ENCODE results near the gene ZDHHC7.

The ZDHHC7 gene

GRCh38 chr16:84964386-84965128, 46.8 kb downstream of the ZDHHC7 start:
- no peak for DNase-seq (ENCODE audit: low read depth)

GRCh38 chr16:84963066-84963465, 48.3 kb downstream of the ZDHHC7 start:
- no peak for DNase-seq (ENCODE audit: low read depth)

DNA sequence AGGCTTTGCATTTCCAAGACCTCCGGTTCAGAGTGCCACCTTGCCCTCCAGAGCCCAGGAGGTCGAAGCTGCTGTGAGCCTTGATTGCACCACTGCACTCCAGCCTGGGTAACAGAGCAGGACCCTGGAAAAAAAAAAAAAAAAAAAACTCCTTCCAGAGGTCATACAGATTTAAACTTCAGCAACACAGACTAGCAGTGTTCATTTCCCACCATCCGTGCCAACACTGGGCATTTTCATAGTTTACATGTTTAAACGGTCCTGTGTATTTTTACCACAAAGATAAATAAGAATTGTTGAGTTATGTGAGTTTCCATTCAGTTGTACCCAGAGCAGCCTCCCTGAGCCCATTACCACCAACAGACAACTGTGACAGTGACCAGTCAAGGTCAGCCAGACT, 50.4 kb downstream of the ZDHHC7 start:
- DNase-seq (ENCODE audit: low read depth) = no peak

DNA sequence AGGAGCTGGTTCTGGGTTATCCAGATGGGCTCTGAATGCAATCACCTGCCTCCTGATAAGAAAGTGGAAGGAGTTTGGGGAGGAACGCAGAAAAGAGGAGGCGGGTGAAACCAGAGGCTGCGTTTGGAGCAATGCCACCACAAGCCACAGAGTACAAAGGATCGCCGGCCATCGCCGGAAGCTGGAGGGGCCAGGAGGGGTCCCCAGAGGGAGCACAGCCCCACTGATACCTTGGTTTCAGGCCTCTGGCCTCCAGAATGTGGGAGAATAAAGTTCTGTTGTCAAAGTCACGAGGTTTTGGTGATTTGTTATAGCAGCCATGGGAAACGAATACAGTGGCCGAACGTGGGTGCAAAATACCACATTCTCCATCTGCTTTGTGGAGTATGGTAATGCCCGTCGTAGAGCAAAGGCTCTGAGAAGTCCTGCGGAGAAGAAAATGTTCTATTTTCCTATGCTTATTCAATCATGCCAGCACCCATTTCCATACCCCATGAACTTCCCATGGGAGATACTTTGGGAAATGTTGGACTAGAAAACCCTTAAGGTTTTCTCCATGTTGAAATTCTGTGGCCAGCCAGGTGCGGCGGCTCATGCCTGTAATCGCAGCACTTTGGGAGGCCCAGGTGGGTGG, 51.4 kb downstream of the ZDHHC7 start:
- DNase-seq (ENCODE audit: low read depth) = no peak

- DNase-seq (ENCODE audit: low read depth) = no peak
Observed at GRCh38 chr16:84959045-84959576, 52.2 kb downstream of the ZDHHC7 start.

DNA sequence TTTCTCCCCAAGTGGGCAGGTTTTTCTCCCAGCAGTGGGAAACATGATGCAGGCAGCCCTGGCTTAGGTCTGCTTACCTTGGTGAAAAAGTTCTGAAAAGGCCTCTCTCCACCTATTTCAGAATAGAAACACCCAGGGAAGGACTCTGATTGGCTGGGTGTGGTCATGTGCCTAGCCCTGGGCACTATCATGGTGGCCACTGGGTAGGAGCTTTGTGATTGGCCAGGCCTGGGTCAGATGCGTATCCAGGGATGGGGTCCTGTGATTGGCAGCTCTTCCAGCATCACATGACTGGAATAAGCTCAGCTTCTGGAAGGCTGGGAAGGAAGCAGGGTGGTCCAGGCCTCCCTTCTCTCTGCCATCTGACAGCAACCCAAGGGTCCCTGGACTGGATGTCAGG, 53.5 kb downstream of the ZDHHC7 start:
- DNase-seq (ENCODE audit: low read depth) = no peak

GRCh38 chr16:84957192-84957591, 54.1 kb downstream of the ZDHHC7 start:
- no peak for DNase-seq (ENCODE audit: low read depth)

DNA sequence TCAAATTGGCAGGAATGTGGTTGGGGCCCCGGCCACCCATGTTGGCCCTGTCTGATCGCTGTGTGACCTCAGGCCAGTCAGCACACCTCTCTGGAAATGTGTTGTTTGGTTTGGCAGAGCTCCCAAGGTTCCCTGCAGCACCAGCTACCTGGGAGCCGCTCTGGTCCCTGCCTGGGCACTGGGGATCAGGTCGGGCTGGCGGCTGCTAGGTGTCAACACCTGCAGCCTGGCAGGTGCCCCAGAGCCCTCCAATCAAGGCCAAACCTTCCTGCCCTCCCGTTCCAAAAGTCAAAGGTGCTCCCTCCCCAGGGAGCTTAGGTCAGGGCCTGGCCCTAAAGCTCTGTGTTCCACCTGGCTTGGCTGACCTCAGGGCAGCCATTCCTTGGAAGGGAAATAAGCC, 55.9 kb downstream of the ZDHHC7 start:
- no peak for DNase-seq (ENCODE audit: low read depth)

- no peak for DNase-seq (ENCODE audit: low read depth)
Observed at GRCh38 chr16:84953190-84953746, 58.1 kb downstream of the ZDHHC7 start.

- no peak for DNase-seq (ENCODE audit: low read depth)
Observed at GRCh38 chr16:84952335-84953189, 58.8 kb downstream of the ZDHHC7 start.

DNA sequence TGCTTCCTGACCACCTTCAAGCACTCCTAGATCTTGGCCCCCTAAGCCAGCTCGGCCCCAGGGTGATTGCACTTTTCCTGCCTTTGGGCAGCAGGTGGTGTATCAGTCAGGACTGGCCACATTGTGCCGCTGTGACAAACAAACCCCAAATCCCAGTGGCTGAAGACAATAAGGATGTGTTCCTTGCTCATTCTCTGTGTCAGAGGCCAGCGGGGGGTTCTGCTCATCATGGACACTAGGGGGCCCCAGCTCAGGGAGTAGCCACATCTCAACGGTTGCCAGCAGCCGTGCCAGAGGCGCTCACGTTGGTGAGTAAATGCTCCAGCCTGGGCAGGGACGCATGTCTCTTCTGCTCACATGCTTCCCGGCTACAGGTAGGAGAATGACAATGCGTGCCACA, 60.4 kb downstream of the ZDHHC7 start:
- DNase-seq (ENCODE audit: low read depth) = no peak

DNA sequence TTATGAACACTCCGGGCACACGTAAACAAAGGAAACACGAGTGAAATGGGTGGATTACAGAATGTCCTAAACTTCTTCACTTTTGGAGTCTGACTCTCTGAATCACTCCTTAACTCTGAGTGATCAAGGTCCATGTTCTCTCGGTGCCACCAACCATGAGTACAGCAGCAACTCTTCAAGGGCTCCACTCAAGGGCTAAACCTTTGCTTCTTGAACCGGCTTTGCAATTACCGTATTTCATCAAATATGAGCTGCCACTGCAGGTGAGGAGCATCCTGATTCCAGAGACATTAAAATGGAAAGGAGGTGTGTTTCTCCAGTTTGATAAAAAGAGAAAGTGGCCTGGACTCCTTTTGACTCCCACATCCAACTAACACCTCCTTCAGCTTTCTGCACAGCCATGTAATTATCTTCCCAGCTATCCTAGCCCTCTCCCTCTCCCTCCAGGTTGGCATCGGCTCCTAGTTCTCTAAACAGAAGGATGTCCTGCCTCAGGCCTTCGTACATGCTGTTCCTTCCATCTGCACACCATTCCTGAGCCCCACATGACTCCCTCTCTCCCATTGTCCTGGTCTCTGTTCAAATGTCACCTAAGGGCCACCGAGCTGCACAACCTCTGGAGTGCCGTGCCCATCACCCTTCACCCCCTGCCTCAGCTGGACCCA, 61.4 kb downstream of the ZDHHC7 start:
- no peak for DNase-seq (ENCODE audit: low read depth)

DNA sequence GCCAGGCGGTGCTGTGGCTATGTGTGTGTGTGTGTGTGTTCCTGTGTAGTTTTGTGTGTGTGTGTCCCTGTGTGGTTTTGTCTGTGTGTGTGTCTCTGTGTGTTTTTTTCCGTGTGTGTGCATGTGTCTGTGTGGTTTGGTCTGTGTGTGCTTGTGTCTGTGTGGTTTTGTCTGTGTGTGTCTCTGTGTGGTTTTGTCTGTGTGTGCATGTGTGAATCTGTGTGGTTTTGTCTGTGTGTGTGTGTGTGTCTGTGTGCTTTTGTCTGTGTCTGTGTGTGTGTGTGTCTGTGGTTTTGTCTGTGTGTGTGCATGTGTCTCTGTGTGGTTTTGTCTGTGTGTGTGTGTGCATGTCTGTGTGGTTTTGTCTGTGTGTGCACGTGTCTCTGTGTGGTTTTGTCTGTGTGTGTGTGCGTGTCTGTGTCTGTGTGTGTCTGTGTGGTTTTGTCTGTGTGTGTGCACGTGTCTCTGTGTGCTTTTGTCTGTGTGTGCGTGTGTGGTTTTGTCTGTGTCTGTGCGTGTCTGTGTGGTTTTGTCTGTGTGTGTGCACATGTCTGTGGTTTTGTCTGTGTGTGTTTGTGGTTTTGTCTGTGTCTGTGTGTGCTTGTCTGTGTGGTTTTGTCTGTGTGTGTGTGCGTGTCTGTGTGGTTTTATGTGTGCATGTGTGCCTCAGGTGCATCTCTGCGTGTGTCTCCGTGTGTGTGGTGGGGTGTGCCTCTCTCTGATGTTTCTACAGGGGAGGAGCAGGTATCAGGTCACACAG, 62.3 kb downstream of the ZDHHC7 start:
- DNase-seq (ENCODE audit: low read depth) = no peak

DNA sequence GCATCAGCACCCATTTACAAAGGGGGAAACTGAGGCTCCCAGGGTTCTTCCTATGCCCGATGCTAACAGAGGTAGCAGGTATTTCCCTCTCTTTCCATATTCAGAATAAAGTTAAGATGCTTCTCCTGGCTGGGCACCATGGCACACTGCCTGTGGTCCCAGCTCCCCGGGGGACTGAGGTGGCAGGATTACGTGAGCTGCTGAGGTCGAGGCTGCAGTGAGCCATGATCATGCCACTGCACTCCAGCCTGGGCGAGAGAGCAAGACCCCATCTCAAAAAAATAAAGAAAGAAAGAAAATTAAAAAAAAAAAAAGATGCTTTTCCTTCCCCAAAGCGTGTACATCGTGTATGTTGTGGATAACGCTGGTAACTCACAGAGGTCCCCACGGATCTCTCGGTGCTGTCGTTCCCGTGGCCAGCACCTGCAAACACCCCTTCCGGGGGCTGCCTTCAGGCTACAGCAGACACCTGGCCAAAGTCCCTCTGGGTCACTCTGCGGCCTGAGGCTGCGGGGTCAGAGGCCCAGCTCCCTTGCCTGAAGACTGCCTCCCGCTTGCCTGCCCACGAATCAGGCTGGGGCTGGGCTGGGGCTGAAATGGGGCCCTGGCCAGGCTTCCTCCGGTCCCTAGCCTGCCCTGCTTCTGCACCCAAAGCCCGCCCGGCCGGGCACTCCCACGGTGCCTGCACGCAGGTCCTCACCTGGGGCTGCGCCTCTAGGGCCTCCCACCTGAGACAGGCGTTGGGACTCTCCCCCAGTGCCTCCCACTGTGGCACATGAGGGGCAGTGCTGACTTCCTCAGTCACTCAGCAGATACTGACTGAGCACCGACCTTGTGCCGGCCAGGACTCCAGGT, 63.1 kb downstream of the ZDHHC7 start:
- no peak for DNase-seq (ENCODE audit: low read depth)

- no peak for DNase-seq (ENCODE audit: low read depth)
Observed at GRCh38 chr16:84947022-84947421, 64.3 kb downstream of the ZDHHC7 start.

DNA sequence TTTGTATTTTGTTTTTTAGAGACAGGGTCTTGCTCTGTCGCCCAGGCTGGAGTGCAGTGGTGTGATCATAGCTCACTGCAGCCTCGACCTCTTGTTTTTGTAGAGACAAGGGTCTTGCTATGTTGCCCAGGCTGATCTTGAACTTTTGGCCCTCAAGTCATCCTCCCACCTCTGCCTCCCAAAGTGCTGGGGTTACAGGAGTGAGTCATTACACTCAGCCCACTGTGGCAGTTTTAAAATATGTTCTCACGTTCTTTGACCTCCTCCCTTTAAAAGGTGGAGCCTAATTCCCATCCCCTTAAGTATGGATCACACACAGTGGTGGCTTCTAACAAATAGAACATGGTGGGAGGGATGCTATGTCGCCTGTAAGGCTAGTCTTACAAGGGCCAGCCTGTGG, 67.7 kb downstream of the ZDHHC7 start:
- DNase-seq (ENCODE audit: low read depth) = no peak

DNA sequence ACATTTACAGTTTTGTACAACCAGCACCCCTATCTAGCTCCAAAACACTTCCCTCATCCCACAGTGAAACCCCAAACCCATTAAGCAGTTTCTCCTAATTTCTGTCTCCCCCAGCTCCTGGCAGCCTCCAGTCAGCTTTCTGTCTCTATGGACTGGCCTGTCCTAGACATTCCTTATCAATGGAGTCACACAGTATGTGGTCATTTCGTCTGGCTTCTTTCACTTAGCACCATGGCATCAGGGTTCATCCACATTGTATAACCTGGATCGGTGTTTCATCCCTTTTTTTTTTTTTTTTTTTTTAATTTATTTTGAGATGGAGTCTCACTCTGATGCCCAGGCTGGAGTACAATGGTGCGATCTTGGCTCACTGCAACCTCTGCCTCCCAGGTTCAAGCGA, 68.5 kb downstream of the ZDHHC7 start:
- no peak for DNase-seq (ENCODE audit: low read depth)

DNA sequence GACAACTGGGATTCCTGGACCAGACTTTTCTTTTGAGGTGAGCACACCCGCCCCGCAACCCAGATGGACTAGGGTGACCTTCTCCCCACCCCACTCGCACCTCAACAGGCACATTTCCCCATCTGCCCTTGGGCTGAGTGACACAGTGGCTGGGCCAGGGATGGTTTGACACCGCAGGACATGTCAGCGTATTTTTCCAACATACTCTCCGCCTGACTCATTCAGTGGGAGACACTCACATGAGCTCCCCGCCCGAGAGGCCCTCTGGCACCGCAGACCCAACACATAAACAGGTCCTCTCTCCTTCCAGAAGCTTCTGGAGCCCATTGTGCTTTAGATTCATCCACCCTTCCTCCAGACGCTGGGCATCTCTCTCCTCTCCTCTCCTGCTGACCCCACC, 69.4 kb downstream of the ZDHHC7 start:
- DNase-seq (ENCODE audit: low read depth) = no peak

- no peak for DNase-seq (ENCODE audit: low read depth)
Observed at GRCh38 chr16:84940670-84941551, 70.4 kb downstream of the ZDHHC7 start.
